Kidney (tissue), 14 donors: ENCODE data around the gene FGF12. TPM values are rescaled to one million over a fixed set of nuclear protein-coding genes. Genes with fewer than 3 reads are reported as not detected.

Source experiments
- DNase-seq, 5 donors: peaks; one replicate each; pipeline ENCODE4 v3.0.0-alpha.2; 2013 to 2020
- FAIRE-seq: peaks from 2 replicates; lab custom pipeline; 2012; peaks lifted over from hg19 to GRCh38; lab: Jason Lieb, UNC
- H3K27ac ChIP-seq, 2 donors: one replicate each; pipeline ENCODE4 v1.7.0; 2013; ENCODE audit warnings: low read depth in 2 of 2, low read length in 2 of 2, inconsistent platforms in 1 of 2
- H3K27me3 ChIP-seq: one replicate; pipeline ENCODE4 v1.7.1; 2013; ENCODE audit warnings: low read length, inconsistent platforms; ENCODE audit not compliant: control insufficient read depth, insufficient read depth
- H3K36me3 ChIP-seq, 3 donors: one replicate each; pipeline versions ENCODE4 v1.7.0 to v1.7.1; 2013; ENCODE audit warnings: low read length in 3 of 3, control low read depth in 1 of 3, inconsistent platforms in 1 of 3; ENCODE audit not compliant: insufficient read depth in 3 of 3, control insufficient read depth in 2 of 3
- H3K4me1 ChIP-seq, 3 donors: one replicate each; pipeline versions ENCODE4 v1.7.0 to v1.7.1; 2013; ENCODE audit warnings: low read length in 3 of 3, inconsistent platforms in 1 of 3, low read depth in 1 of 3; ENCODE audit not compliant: control insufficient read depth in 2 of 3, insufficient read depth in 2 of 3
- H3K4me3 ChIP-seq, 3 donors: one replicate each; pipeline versions ENCODE4 v1.7.0 to v1.8.1; 2013; ENCODE audit warnings: low read length in 3 of 3, control low read depth in 1 of 3, inconsistent platforms in 1 of 3
- H3K9ac ChIP-seq, 3 donors: one replicate each; pipeline versions ENCODE4 v1.7.0 to v1.7.1; 2013; ENCODE audit warnings: low read length in 3 of 3, control low read depth in 1 of 3, inconsistent platforms in 1 of 3
- H3K9me3 ChIP-seq, 3 donors: one replicate each; pipeline versions ENCODE4 v1.7.0 to v1.7.1; 2013; ENCODE audit warnings: low read length in 3 of 3, control low read depth in 1 of 3, inconsistent platforms in 1 of 3; ENCODE audit not compliant: control insufficient read depth in 2 of 3, insufficient read depth in 1 of 3
- intact Hi-C: fragments of 100-400 bp; cut with DNase I; formaldehyde crosslinking; loops from one replicate; pipeline ENCODE4 v1.11.1; 2022
- polyA plus RNA-seq: library from polyadenylated mRNA; stranded (reverse); fragments of 350-450 nt; fragmentation: Illumina TruSeq; extraction: RNeasy Lipid Tissue Mini Kit (QIAGEN cat#74804); gene quantifications from one replicate; pipeline ENCODE4 v1.2.3, GENCODE V29; 2014; ENCODE audit warnings: low read depth, low replicate concordance; ENCODE audit not compliant: insufficient read depth
- total RNA-seq: library from RNA; stranded (reverse); fragmentation: NEBNext Ultra II Directional; extraction: Animal tissue kit (Norgen Biotek cat#: 25700); gene quantifications from one replicate; pipeline ENCODE4 v1.2.1, GENCODE V29; 2021
- TF ChIP-seq, protein P1 (sequence below): IDR thresholded peaks from 3 replicates; pipeline ENCODE4 v1.5.1; 2012; ENCODE audit warnings: mild to moderate bottlenecking, moderate library complexity, borderline replicate concordance; ENCODE audit not compliant: insufficient read depth; ENCODE audit errors: extremely low read depth
- donor health status: control.
- donor health status: control.
- donor health status: control.
- donor health status: control.
- donor health status: control.
- donor health status: DM: yes; HTN: yes; CAD: no.
- donor health status: Normal renal cell carcinoma (clear cell type).

The FGF12 gene
- total and polyA plus RNA-seq, 2 donors from 2014 or later, result 1.8 to 3.7 TPM

DNA sequence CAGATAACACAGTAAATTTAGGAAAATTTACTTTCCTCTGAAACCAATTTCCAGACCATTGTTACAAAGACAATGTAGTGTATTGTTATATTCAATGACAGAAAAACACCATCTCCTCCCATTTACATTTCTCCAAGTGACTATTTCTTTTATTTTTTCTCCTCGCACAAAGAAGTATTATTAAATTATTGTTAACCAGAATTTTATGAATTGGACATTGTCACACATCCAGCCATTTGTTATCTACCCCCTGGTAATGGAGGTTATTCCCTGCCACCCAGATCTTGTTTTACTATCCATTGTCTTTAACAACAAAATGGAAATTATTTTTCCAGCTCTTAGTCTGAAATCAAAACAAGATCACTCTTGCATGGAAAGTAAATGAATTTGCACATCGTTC, 511.3 kb downstream of the FGF12 start:
- H3K9me3 ChIP-seq, result no peaks in the 10 kb centered on the region
- H3K9ac ChIP-seq, result no peak overlapping the region
- FAIRE-seq (no peak), DNase-seq (no peak)
- H3K27ac ChIP-seq, result no peak overlapping the region
- no peaks in the 10 kb centered on the region for H3K4me1 ChIP-seq
- no peaks in the 10 kb centered on the region for H3K27me3 ChIP-seq
- TF ChIP-seq, protein P1, sequence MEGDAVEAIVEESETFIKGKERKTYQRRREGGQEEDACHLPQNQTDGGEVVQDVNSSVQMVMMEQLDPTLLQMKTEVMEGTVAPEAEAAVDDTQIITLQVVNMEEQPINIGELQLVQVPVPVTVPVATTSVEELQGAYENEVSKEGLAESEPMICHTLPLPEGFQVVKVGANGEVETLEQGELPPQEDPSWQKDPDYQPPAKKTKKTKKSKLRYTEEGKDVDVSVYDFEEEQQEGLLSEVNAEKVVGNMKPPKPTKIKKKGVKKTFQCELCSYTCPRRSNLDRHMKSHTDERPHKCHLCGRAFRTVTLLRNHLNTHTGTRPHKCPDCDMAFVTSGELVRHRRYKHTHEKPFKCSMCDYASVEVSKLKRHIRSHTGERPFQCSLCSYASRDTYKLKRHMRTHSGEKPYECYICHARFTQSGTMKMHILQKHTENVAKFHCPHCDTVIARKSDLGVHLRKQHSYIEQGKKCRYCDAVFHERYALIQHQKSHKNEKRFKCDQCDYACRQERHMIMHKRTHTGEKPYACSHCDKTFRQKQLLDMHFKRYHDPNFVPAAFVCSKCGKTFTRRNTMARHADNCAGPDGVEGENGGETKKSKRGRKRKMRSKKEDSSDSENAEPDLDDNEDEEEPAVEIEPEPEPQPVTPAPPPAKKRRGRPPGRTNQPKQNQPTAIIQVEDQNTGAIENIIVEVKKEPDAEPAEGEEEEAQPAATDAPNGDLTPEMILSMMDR, result no peak
- no peaks in the 10 kb centered on the region for H3K36me3 ChIP-seq
- intact Hi-C loops, result no loop called here
- H3K4me3 ChIP-seq, result no peak overlapping the region

GRCh38 chr3:192212979-192213378, 514.4 kb downstream of the FGF12 start:
- Histone ChIP-seq H3K27ac (no peak overlapping the region), H3K4me3 (no peak overlapping the region), H3K27me3 (no peaks in the 10 kb centered on the region), H3K9me3 (no peaks in the 10 kb centered on the region), H3K9ac (no peak overlapping the region), H3K4me1 (no peaks in the 10 kb centered on the region), H3K36me3 (no peaks in the 10 kb centered on the region)
- TF ChIP-seq, protein P1, result no peak
- no peak for FAIRE-seq
- DNase-seq, result no peak
- intact Hi-C loops, result no loop called here

DNA sequence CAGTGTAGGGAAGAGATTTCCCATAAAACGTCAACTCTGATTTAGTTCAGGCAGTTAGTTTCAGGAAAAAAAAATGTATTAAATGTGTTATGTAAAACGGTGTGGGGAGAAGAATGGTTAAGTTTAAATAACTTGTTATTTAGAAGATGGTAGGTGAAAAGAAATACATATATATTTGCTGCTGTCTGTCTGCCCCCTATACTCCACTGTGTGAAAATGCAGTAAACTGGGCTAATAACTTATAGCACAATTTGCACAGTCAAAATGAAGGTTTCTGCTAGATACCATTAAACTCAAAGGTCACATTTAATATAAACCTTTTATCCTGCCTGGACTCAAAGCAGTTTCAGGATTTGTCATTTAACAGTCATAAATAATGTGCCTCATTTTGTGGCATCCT, 515.0 kb downstream of the FGF12 start:
- H3K27me3 ChIP-seq, result no peaks in the 10 kb centered on the region
- H3K9ac ChIP-seq, result no peak overlapping the region
- FAIRE-seq (no peak), DNase-seq (peak in 1 of 5 donors; percentile 6)
- TF ChIP-seq, protein P1, result no peak
- H3K9me3 ChIP-seq, result no peaks in the 10 kb centered on the region
- no peaks in the 10 kb centered on the region for H3K4me1 ChIP-seq
- H3K4me3 ChIP-seq, result no peak overlapping the region
- H3K36me3 ChIP-seq, result no peaks in the 10 kb centered on the region
- no peak overlapping the region for H3K27ac ChIP-seq
- intact Hi-C loops, result no loop called here

- DNase-seq, result no peak
- no peaks in the 10 kb centered on the region for H3K36me3 ChIP-seq
- no peak overlapping the region for H3K27ac ChIP-seq
- no peaks in the 10 kb centered on the region for H3K9me3 ChIP-seq
- no peaks in the 10 kb centered on the region for H3K27me3 ChIP-seq
- no peaks in the 10 kb centered on the region for H3K4me1 ChIP-seq
- intact Hi-C loops, result no loop called here
- H3K4me3 ChIP-seq, result no peak overlapping the region
- no peak for FAIRE-seq
- TF ChIP-seq, protein P1, result no peak
- H3K9ac ChIP-seq, result no peak overlapping the region
These were observed 519.7 kb downstream of the FGF12 start for GRCh38 chr3:192207651-192208050.
